OCI-LY1 (cell line): ENCODE measurements around the gene EIF4E1B.

Source experiments
- CTCF ChIP-seq: fragments of 200-600 bp; sonication (generic), shearing (Covaris generic); IDR thresholded peaks from 2 replicates; pipeline ENCODE4 v1.5.1; 2017; ENCODE audit warnings: mild to moderate bottlenecking, antibody characterized with exemption, low read length, moderate library complexity, mixed read lengths
- EZH2 ChIP-seq: fragments of 200-600 bp; sonication (generic), shearing (Covaris generic); IDR thresholded peaks from 2 replicates; pipeline ENCODE4 v1.8.0; 2017; ENCODE audit warnings: borderline replicate concordance, mixed run types, mild to moderate bottlenecking, antibody characterized with exemption, low read length, moderate library complexity, mixed read lengths

GRCh38 chr5:176687247-176687646, 56.8 kb downstream of the EIF4E1B start:
- TF ChIP-seq CTCF (no peak), EZH2 (no peak)
